ENCODE data around the gene ARL15. TPM values are rescaled to one million over a fixed set of nuclear protein-coding genes. Genes with fewer than 3 reads are reported as not detected.

Gene ARL15
- total RNA-seq, 1 experiment from 2014 or later, result 13.0 TPM

DNA sequence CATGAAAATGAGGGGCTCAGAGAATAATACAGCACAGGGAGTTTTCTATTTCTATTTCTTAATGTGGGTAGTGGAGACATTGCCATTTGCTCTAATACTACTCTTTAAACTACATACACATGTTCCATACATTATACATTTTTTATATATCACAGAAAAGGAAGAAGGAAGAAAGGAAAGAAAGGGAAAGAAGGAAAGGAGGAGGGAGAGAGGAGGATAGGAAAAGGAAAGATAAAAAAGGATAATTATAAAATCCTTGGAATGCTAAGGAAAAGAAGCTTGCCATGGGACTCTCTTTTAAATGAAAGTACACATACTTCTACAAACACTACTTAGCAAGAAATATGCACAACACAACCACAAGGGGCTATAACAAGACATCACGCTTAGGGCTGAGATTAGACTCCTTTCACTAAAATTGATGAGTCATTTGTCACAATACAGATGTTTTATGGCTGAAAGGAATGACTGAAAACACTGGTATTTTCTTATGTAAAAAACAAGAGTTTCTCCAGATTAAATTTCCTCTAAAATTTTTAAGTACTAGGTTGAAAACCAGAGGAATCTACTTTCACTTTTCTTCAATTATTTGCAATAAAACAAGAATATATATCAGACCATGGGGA is 219.8 kb downstream of the ARL15 start:
- Mint-ChIP-seq H3K27me3 (ENCODE audit: low read depth) (no peaks in the 10 kb centered on the region), H3K4me1 (peaks cover 37 to 43% of the 10 kb centered on the region in 2 experiments), H3K27ac (peak overlapping the region in 2 of 3 experiments; percentile 43 to 75; a peak in 4 of 7 replicates), H3K9me3 (no peaks in the 10 kb centered on the region; a peak in 1 of 5 replicates), H3K36me3 (ENCODE audit: insufficient read depth in 1 of 3, low read depth in 3 of 3) (no peaks in the 10 kb centered on the region; a peak in 1 of 7 replicates), H3K4me3 (no peak overlapping the region)
- no peaks in the 10 kb centered on the region for H3K23me2 ChIP-seq (ENCODE audit: insufficient read length, low read depth, low read length, poor library complexity, severe bottlenecking)
- no peak overlapping the region for H2AFZ ChIP-seq (ENCODE audit: low read length)
- no peak overlapping the region for H3T11ph ChIP-seq (ENCODE audit: low read length)
- no peak overlapping the region for H3K27ac ChIP-seq (ENCODE audit: insufficient read length, low read depth, low read length)
- H3K4me2 ChIP-seq (ENCODE audit: insufficient read depth, insufficient read length, low read length), result no peak overlapping the region
- H4K5ac ChIP-seq (ENCODE audit: insufficient read length, low read depth, low read length), result no peak overlapping the region
- H4K8ac ChIP-seq (replicated peaks; ENCODE audit: insufficient read length, low read depth, low read length), result no peak overlapping the region
- H3K79me2 ChIP-seq (ENCODE audit: insufficient read depth, low read length), result no peaks in the 10 kb centered on the region
- no peak overlapping the region for H4K91ac ChIP-seq (ENCODE audit: insufficient read length, low read depth, low read length)
- no peaks in the 10 kb centered on the region for H3K27me3 ChIP-seq (ENCODE audit: insufficient read depth, low read length)
- no peak overlapping the region for H2BK5ac ChIP-seq (ENCODE audit: insufficient read length, low read length)
- no peak for DNase-seq
- no peak overlapping the region for H3K18ac ChIP-seq (ENCODE audit: insufficient read length, low read depth, low read length)
- no peaks in the 10 kb centered on the region for H3K9me3 ChIP-seq (ENCODE audit: control insufficient read depth, low read depth, low read length)
- H2BK15ac ChIP-seq (ENCODE audit: low read depth, low read length), result no peak overlapping the region
- WGBS (ENCODE audit: extremely low coverage, insufficient read length, low lambda C conversion rate), result no CpG with 5 or more reads among the region's 1 CpG
- H3K9ac ChIP-seq (ENCODE audit: extremely low read depth, insufficient read length, low read length), result no peak overlapping the region
- H3K79me1 ChIP-seq (ENCODE audit: insufficient read depth, low read depth, low read length, poor library complexity, severe bottlenecking), result no peaks in the 10 kb centered on the region
- H3K14ac ChIP-seq (ENCODE audit: insufficient read depth, low read length), result no peak overlapping the region
- H3K23ac ChIP-seq (ENCODE audit: insufficient read length, low read depth, low read length), result no peak overlapping the region
- H2AK5ac ChIP-seq (ENCODE audit: insufficient read length, low read length), result no peak overlapping the region
- H3K56ac ChIP-seq (ENCODE audit: insufficient read length, low read depth, low read length), result no peak overlapping the region
- H3K4me1 ChIP-seq (ENCODE audit: insufficient read depth, low read length), result no peaks in the 10 kb centered on the region
- no peak overlapping the region for H2BK20ac ChIP-seq (ENCODE audit: low read depth, low read length, poor library complexity, severe bottlenecking)
- H2BK120ac ChIP-seq (ENCODE audit: low read depth, low read length, poor library complexity, severe bottlenecking), result no peak overlapping the region
- TF ChIP-seq, protein P1, sequence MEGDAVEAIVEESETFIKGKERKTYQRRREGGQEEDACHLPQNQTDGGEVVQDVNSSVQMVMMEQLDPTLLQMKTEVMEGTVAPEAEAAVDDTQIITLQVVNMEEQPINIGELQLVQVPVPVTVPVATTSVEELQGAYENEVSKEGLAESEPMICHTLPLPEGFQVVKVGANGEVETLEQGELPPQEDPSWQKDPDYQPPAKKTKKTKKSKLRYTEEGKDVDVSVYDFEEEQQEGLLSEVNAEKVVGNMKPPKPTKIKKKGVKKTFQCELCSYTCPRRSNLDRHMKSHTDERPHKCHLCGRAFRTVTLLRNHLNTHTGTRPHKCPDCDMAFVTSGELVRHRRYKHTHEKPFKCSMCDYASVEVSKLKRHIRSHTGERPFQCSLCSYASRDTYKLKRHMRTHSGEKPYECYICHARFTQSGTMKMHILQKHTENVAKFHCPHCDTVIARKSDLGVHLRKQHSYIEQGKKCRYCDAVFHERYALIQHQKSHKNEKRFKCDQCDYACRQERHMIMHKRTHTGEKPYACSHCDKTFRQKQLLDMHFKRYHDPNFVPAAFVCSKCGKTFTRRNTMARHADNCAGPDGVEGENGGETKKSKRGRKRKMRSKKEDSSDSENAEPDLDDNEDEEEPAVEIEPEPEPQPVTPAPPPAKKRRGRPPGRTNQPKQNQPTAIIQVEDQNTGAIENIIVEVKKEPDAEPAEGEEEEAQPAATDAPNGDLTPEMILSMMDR (conservative IDR thresholded peaks at IDR 0.05), result no peak; the same call in 2 of the 3 replicates
- H2BK12ac ChIP-seq (ENCODE audit: insufficient read length, low read depth, low read length), result no peak overlapping the region
- H3K4ac ChIP-seq (ENCODE audit: low read depth, low read length), result no peak overlapping the region
- no peaks in the 10 kb centered on the region for H4K20me1 ChIP-seq (ENCODE audit: control insufficient read depth, insufficient read depth, insufficient read length)
